ENCODE data around the gene CRYBG1. TPM values are rescaled to one million over a fixed set of nuclear protein-coding genes. Genes with fewer than 3 reads are reported as not detected.
A peak's percentile ranks its signal among the peaks of the same experiment; 100 is the strongest.

CRYBG1 gene
- total RNA-seq, 1 donor from 2014 or later = 3.9 TPM

DNA sequence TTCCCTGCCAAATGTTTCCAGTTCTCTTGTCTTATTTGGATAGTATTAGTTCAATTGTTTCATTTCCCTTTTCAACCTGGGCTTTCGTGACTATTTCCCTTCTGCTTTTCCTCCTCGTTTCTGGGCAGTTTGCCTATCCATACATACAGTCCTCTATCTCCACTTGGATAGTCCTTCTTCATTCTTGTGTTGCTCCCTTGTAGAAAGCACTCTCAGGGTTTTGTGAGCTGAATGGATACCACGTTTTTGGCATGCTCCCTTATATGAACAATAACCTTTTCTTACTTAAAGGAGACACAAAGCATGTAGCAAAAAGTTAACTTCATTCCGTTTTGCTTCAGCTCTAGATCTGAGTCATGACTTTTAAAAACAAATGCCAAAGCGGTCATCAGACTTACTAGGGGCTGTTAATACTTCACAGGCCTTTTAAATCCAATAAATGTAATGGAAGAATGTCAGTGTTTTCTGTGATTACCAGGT, 16.6 kb downstream of the CRYBG1 start:
- no peak for DNase-seq (ENCODE audit: low spot score)
- H3K27me3 Mint-ChIP-seq (ENCODE audit: low read depth) = peaks cover 29% of the 10 kb centered on the region
- peaks cover 16% of the 10 kb centered on the region for H3K4me1 Mint-ChIP-seq (ENCODE audit: low read depth)
- TF ChIP-seq, protein P1, sequence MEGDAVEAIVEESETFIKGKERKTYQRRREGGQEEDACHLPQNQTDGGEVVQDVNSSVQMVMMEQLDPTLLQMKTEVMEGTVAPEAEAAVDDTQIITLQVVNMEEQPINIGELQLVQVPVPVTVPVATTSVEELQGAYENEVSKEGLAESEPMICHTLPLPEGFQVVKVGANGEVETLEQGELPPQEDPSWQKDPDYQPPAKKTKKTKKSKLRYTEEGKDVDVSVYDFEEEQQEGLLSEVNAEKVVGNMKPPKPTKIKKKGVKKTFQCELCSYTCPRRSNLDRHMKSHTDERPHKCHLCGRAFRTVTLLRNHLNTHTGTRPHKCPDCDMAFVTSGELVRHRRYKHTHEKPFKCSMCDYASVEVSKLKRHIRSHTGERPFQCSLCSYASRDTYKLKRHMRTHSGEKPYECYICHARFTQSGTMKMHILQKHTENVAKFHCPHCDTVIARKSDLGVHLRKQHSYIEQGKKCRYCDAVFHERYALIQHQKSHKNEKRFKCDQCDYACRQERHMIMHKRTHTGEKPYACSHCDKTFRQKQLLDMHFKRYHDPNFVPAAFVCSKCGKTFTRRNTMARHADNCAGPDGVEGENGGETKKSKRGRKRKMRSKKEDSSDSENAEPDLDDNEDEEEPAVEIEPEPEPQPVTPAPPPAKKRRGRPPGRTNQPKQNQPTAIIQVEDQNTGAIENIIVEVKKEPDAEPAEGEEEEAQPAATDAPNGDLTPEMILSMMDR (IDR thresholded peaks at IDR 0.05) = no peak
- no peaks in the 10 kb centered on the region for H3K36me3 Mint-ChIP-seq (ENCODE audit: low read depth)
- H3K27ac Mint-ChIP-seq (ENCODE audit: unreplicated experiment) = peak overlapping the region; percentile 18
- H3K4me3 Mint-ChIP-seq (ENCODE audit: unreplicated experiment) = no peak overlapping the region
- no peaks in the 10 kb centered on the region for H3K9me3 Mint-ChIP-seq (ENCODE audit: low read depth)

DNA sequence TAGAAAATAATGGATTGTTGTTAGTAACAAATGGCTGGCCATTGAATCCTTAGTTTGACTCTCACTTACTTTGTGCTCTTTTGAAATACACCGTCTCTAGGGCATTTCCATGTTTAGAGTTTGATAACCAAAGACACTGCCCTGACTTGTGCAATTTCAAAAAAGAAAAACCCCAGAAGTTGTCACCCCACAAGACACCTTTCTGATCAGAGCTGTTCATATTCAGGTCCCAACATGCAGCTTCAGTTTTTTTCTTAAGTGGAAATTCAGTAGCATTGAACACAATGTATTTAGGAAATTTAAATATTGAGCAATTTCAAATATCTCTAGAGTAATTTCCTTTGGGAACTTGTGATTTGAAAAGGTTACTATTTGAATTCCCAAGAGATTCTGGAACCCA, 19.4 kb downstream of the CRYBG1 start:
- TF ChIP-seq, protein P1 (IDR thresholded peaks at IDR 0.05) = no peak
- Mint-ChIP-seq H3K9me3 (ENCODE audit: low read depth) (no peaks in the 10 kb centered on the region), H3K4me1 (ENCODE audit: low read depth) (peaks cover 16% of the 10 kb centered on the region), H3K4me3 (ENCODE audit: unreplicated experiment) (no peak overlapping the region), H3K36me3 (ENCODE audit: low read depth) (no peaks in the 10 kb centered on the region), H3K27me3 (ENCODE audit: low read depth) (peaks cover 29% of the 10 kb centered on the region), H3K27ac (ENCODE audit: unreplicated experiment) (no peak overlapping the region)
- no peak for DNase-seq (ENCODE audit: low spot score)

DNA sequence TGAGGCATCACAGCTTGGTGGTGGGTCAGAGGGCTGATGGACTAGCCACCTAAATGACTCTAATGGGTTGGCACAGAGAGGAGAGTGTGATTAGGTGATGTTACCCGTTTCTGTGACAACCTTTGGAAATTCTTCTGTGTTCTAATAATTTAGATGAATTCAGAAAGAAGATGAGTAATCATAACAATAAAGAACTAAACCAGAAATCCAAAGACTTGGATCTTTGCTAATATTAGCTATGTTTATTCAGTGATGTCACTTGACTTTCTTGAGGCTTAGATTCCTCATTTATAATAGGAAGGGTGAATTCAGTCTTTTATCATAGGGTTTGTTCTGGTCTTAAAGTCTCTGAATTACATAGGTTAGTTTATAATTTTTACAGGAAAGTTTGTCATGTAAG, 19.9 kb downstream of the CRYBG1 start:
- Mint-ChIP-seq H3K9me3 (ENCODE audit: low read depth) (no peaks in the 10 kb centered on the region), H3K4me1 (ENCODE audit: low read depth) (peaks cover 16% of the 10 kb centered on the region), H3K4me3 (ENCODE audit: unreplicated experiment) (no peak overlapping the region), H3K27ac (ENCODE audit: unreplicated experiment) (no peak overlapping the region), H3K27me3 (ENCODE audit: low read depth) (peaks cover 30% of the 10 kb centered on the region), H3K36me3 (ENCODE audit: low read depth) (no peaks in the 10 kb centered on the region)
- TF ChIP-seq, protein P1 (IDR thresholded peaks at IDR 0.05) = no peak
- no peak for DNase-seq (ENCODE audit: low spot score)

DNA sequence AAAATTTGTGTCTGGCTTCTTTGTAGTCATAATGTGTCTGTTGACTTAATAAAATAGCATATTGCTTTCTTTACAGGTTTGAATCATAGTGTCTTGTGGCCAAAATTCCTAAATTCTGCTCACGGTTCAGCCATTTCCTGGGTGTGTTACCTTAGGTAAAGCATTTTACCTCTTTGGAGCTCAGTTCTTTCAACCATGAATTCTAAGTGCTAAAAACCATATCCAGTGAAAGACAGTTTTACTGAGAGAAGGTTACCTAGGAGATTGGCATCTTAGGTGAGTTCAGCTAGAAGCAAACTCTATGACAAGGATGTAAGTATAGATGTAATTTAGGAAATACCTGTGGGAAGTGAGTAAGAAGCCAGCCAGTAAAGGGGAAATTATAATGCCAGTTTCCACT, 20.7 kb downstream of the CRYBG1 start:
- Mint-ChIP-seq H3K36me3 (ENCODE audit: low read depth) (no peaks in the 10 kb centered on the region), H3K9me3 (ENCODE audit: low read depth) (no peaks in the 10 kb centered on the region), H3K27me3 (ENCODE audit: low read depth) (peaks cover 33% of the 10 kb centered on the region), H3K27ac (ENCODE audit: unreplicated experiment) (no peak overlapping the region), H3K4me3 (ENCODE audit: unreplicated experiment) (no peak overlapping the region), H3K4me1 (ENCODE audit: low read depth) (peaks cover 16% of the 10 kb centered on the region)
- no peak for DNase-seq (ENCODE audit: low spot score)
- TF ChIP-seq, protein P1 (IDR thresholded peaks at IDR 0.05) = no peak

DNA sequence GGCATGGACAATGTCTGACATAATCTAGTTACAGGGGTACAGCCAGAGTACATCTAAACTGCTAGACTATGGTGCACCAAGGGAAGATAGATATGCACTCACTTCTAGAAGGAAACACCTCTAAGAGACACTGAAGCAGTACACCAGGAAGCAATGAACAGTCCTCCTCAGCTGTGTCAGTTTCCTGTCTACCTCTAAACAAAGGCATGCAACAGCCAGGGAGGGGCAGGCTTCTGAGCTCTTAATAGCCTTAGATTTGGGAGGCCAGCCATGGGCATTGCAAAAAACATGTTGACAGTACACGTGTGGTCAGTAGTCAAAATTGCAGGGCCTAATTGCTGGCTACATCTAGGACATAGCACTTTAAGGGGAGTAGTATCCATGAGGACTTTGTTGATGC, 21.4 kb downstream of the CRYBG1 start:
- peaks cover 33% of the 10 kb centered on the region for H3K27me3 Mint-ChIP-seq (ENCODE audit: low read depth)
- no peak overlapping the region for H3K4me3 Mint-ChIP-seq (ENCODE audit: unreplicated experiment)
- no peaks in the 10 kb centered on the region for H3K9me3 Mint-ChIP-seq (ENCODE audit: low read depth)
- H3K27ac Mint-ChIP-seq (ENCODE audit: unreplicated experiment) = no peak overlapping the region
- H3K4me1 Mint-ChIP-seq (ENCODE audit: low read depth) = peaks cover 16% of the 10 kb centered on the region
- no peaks in the 10 kb centered on the region for H3K36me3 Mint-ChIP-seq (ENCODE audit: low read depth)
- DNase-seq (ENCODE audit: low spot score) = no peak
- TF ChIP-seq, protein P1 (IDR thresholded peaks at IDR 0.05) = no peak
